GM19023 (cell line): Measurements from ENCODE around the gene LIPG.

Experiments
- ATAC-seq: cut with Tn5 transposase; IDR thresholded peaks from one replicate; pipeline ENCODE4 v1.9.1; 2021; ENCODE audit warnings: mild to moderate bottlenecking, moderate library complexity; ENCODE audit not compliant: unreplicated experiment

Gene LIPG

GRCh38 chr18:49609256-49610021, 47.6 kb downstream of the LIPG start:
- no peak for ATAC-seq

GRCh38 chr18:49610022-49610445, 48.2 kb downstream of the LIPG start:
- no peak for ATAC-seq

GRCh38 chr18:49611316-49611715, 49.5 kb downstream of the LIPG start:
- no peak for ATAC-seq

GRCh38 chr18:49612515-49613033, 50.7 kb downstream of the LIPG start:
- ATAC-seq, result peak; percentile 71

GRCh38 chr18:49613141-49613640, 51.3 kb downstream of the LIPG start:
- ATAC-seq, result no peak

GRCh38 chr18:49613641-49614151, 51.8 kb downstream of the LIPG start:
- no peak for ATAC-seq

- ATAC-seq, result no peak
Measured at GRCh38 chr18:49616618-49617328, 54.9 kb downstream of the LIPG start.

GRCh38 chr18:49617329-49617695, 55.5 kb downstream of the LIPG start:
- no peak for ATAC-seq

GRCh38 chr18:49617865-49618264, 56.0 kb downstream of the LIPG start:
- no peak for ATAC-seq

- ATAC-seq, result no peak
Measured at GRCh38 chr18:49618742-49619681, 57.2 kb downstream of the LIPG start.

GRCh38 chr18:49619801-49620200, 57.9 kb downstream of the LIPG start:
- ATAC-seq, result no peak

GRCh38 chr18:49621301-49621700, 59.4 kb downstream of the LIPG start:
- no peak for ATAC-seq

- no peak for ATAC-seq
Measured at GRCh38 chr18:49621717-49622351, 60.0 kb downstream of the LIPG start.

GRCh38 chr18:49623571-49623970, 61.7 kb downstream of the LIPG start:
- no peak for ATAC-seq

- no peak for ATAC-seq
Measured at GRCh38 chr18:49625021-49625691, 63.3 kb downstream of the LIPG start.

GRCh38 chr18:49626842-49627467, 65.1 kb downstream of the LIPG start:
- ATAC-seq, result no peak

- ATAC-seq, result no peak
Measured at GRCh38 chr18:49628119-49628518, 66.3 kb downstream of the LIPG start.

- no peak for ATAC-seq
Measured at GRCh38 chr18:49628881-49629795, 67.3 kb downstream of the LIPG start.
